ENCODE results near the gene TOM1L2.
A peak's percentile ranks its signal among the peaks of the same experiment; 100 is the strongest.

The TOM1L2 gene

GRCh38 chr17:17976931-17977570 is 4.9 kb upstream of the TOM1L2 start:
- no peak for TF ChIP-seq CTCF (IDR thresholded peaks at IDR 0.05; ENCODE audit: insufficient read depth, low read depth, low read length, missing control alignments)
- no peak for DNase-seq (ENCODE audit: low read depth)
- H3K4me3 ChIP-seq (ENCODE audit: low read depth, low read length): no peak overlapping the region

- no peak overlapping the region for H3K4me3 ChIP-seq (ENCODE audit: low read depth, low read length)
- DNase-seq (ENCODE audit: low read depth): no peak
- no peak for TF ChIP-seq CTCF (IDR thresholded peaks at IDR 0.05; ENCODE audit: insufficient read depth, low read depth, low read length, missing control alignments)
These were observed 3.2 kb upstream of the TOM1L2 start for GRCh38 chr17:17975436-17975835.

GRCh38 chr17:17972952-17973254 is 703 bp upstream of the TOM1L2 start:
- peak overlapping the region; percentile 61 for H3K4me3 ChIP-seq (ENCODE audit: low read depth, low read length)
- TF ChIP-seq CTCF (IDR thresholded peaks at IDR 0.05; ENCODE audit: insufficient read depth, low read depth, low read length, missing control alignments): no peak
- no peak for DNase-seq (ENCODE audit: low read depth)

- TF ChIP-seq CTCF (IDR thresholded peaks at IDR 0.05; ENCODE audit: insufficient read depth, low read depth, low read length, missing control alignments): no peak
- peak overlapping the region; percentile 79 for H3K4me3 ChIP-seq (ENCODE audit: low read depth, low read length)
- peak; percentile 10 for DNase-seq (ENCODE audit: low read depth)
These were observed 622 bp downstream of the TOM1L2 start for GRCh38 chr17:17971431-17972125.

- no peak for TF ChIP-seq CTCF (IDR thresholded peaks at IDR 0.05; ENCODE audit: insufficient read depth, low read depth, low read length, missing control alignments)
- DNase-seq (ENCODE audit: low read depth): no peak
- no peak overlapping the region for H3K4me3 ChIP-seq (ENCODE audit: low read depth, low read length)
These were observed 1.3 kb downstream of the TOM1L2 start for GRCh38 chr17:17970699-17971430.

- no peak for TF ChIP-seq CTCF (IDR thresholded peaks at IDR 0.05; ENCODE audit: insufficient read depth, low read depth, low read length, missing control alignments)
- peak; percentile 57 for DNase-seq (ENCODE audit: low read depth)
- H3K4me3 ChIP-seq (ENCODE audit: low read depth, low read length): no peak overlapping the region
These were observed 5.8 kb downstream of the TOM1L2 start for GRCh38 chr17:17966399-17966798.
